Endothelial cell of umbilical vein (primary cell): ENCODE data around the gene ASB5.

Experiments
- CTCF ChIP-seq, 2 donors: IDR thresholded peaks; 1 replicate in 1 of 2; 2 replicates in 1 of 2; pipeline ENCODE4 v1.5.1; 2011; ENCODE audit warnings: low read length in 2 of 2, mild to moderate bottlenecking in 2 of 2, moderate library complexity in 2 of 2, control low read depth in 1 of 2, inconsistent platforms in 1 of 2, low read depth in 1 of 2; ENCODE audit not compliant: insufficient read depth in 1 of 2; ENCODE audit errors: extremely low read depth in 1 of 2
- MAX ChIP-seq: IDR thresholded peaks from 2 replicates; pipeline ENCODE4 v1.6.1; 2011; ENCODE audit not compliant: insufficient read depth, insufficient read length
- POLR2A ChIP-seq: IDR thresholded peaks from 2 replicates; pipeline ENCODE4 v1.6.1; 2012; ENCODE audit warnings: low read depth, mild to moderate bottlenecking, control low read depth, low read length
- POLR2AphosphoS5 ChIP-seq: IDR thresholded peaks from 2 replicates; pipeline ENCODE4 v1.6.1; 2012; ENCODE audit warnings: low read depth, mild to moderate bottlenecking, control low read depth, low read length, moderate library complexity; ENCODE audit not compliant: insufficient read depth

- TF ChIP-seq CTCF (IDR thresholded peaks at IDR 0.05; ENCODE audit: extremely low read depth in 1 of 2, insufficient read depth in 1 of 2, low read depth in 1 of 2, low read length in 2 of 2) (no peak), POLR2AphosphoS5 (no peak), POLR2A (no peak), MAX (no peak)
These were observed 8.0 kb downstream of the ASB5 start for GRCh38 chr4:176261018-176261417.
